Effector memory CD4-positive, alpha-beta T cell (primary cell): ENCODE data around the gene UBXN10.

Experiments used
- DNase-seq, 3 donors: peaks; one replicate each; pipeline ENCODE4 v3.0.0-alpha.2; 2020
- H3K27ac ChIP-seq: 2 replicates; pipeline ENCODE4 v1.7.0; 2013; ENCODE audit warnings: mild to moderate bottlenecking, low read length, moderate library complexity; ENCODE audit not compliant: insufficient read depth, poor library complexity, severe bottlenecking
- H3K27me3 ChIP-seq: replicated peaks from 2 replicates; pipeline ENCODE4 v1.7.0; 2013; ENCODE audit warnings: mild to moderate bottlenecking, low read length; ENCODE audit not compliant: insufficient read depth, control insufficient read depth, poor library complexity, severe bottlenecking
- H3K36me3 ChIP-seq: 2 replicates; pipeline ENCODE4 v1.7.0; 2013; ENCODE audit warnings: mild to moderate bottlenecking, low read length, moderate library complexity; ENCODE audit not compliant: control insufficient read depth, insufficient read depth
- H3K4me1 ChIP-seq: 2 replicates; pipeline ENCODE4 v1.7.0; 2013; ENCODE audit warnings: low read length, mild to moderate bottlenecking; ENCODE audit not compliant: control insufficient read depth, insufficient read depth, poor library complexity, severe bottlenecking
- H3K4me3 ChIP-seq: 2 replicates; pipeline ENCODE4 v1.7.0; 2013; ENCODE audit warnings: low read length, low read depth, mild to moderate bottlenecking; ENCODE audit not compliant: insufficient read depth, poor library complexity, severe bottlenecking
- H3K9me3 ChIP-seq: 2 replicates; pipeline ENCODE4 v1.7.0; 2013; ENCODE audit warnings: mild to moderate bottlenecking, low read length, moderate library complexity; ENCODE audit not compliant: control insufficient read depth

The UBXN10 gene

DNA sequence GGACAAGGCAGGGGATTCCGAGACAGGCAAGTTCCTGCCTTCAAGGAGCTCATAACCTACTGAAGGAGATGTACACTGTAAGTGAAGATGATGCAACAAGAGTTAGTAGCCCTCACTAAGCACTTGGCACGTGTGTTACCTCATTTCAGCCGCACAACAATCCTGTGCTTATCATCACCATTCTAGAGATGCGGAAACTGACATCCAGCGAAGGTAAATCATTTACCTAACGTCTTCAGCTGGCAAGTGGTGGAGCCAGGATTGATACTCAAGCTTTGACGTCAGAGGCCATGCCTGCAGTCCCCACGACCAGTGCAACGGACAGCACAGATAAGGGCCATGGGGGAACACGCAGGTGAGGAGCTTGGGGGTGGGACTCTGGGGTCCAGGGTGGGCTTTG is 2.9 kb upstream of the UBXN10 start:
- Histone ChIP-seq H3K27ac (no peak overlapping the region), H3K36me3 (no peaks in the 10 kb centered on the region), H3K4me3 (no peak overlapping the region), H3K4me1 (peaks cover 29% of the 10 kb centered on the region), H3K27me3 (no peaks in the 10 kb centered on the region), H3K9me3 (no peaks in the 10 kb centered on the region)
- DNase-seq: no peak

DNA sequence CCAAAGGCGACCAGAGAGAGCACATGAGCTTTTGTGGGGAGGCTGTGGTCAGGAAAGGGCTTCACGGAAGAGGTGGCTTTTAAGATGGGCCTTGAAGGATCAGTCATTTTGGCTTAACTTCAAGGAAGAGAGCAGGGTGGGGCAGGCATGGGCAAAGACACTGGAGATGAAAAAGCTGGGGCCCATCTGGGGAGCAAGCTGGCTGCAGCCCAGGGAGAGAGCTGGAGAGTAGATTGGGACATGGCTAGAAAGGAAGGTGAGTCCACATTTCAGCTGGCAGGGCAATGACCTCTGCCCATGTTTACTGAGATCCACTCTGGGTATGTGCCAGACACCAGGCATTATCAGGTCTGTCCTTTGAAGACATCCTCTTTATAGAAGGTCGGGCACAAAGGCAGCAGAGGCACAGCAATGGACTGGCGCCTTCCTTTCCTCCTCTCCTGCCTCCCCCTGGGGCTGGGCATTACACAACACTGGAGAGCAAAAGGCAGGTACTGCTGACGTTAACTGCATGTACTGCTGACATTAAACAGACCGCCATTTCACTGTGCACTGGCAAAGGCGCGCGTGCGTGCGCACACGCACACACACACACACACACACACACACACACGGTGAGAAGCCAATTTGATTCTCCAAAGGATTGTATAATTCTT is 2.2 kb upstream of the UBXN10 start:
- DNase-seq: no peak
- Histone ChIP-seq H3K36me3 (no peaks in the 10 kb centered on the region), H3K4me3 (no peak overlapping the region), H3K27me3 (no peaks in the 10 kb centered on the region), H3K9me3 (no peaks in the 10 kb centered on the region), H3K27ac (no peak overlapping the region), H3K4me1 (peaks cover 29% of the 10 kb centered on the region)

- Histone ChIP-seq H3K27me3 (no peaks in the 10 kb centered on the region), H3K27ac (no peak overlapping the region), H3K36me3 (no peaks in the 10 kb centered on the region), H3K4me3 (no peak overlapping the region), H3K4me1 (peaks cover 29% of the 10 kb centered on the region), H3K9me3 (no peaks in the 10 kb centered on the region)
- DNase-seq: no peak
These were observed 1.4 kb upstream of the UBXN10 start for GRCh38 chr1:20184481-20184900.

DNA sequence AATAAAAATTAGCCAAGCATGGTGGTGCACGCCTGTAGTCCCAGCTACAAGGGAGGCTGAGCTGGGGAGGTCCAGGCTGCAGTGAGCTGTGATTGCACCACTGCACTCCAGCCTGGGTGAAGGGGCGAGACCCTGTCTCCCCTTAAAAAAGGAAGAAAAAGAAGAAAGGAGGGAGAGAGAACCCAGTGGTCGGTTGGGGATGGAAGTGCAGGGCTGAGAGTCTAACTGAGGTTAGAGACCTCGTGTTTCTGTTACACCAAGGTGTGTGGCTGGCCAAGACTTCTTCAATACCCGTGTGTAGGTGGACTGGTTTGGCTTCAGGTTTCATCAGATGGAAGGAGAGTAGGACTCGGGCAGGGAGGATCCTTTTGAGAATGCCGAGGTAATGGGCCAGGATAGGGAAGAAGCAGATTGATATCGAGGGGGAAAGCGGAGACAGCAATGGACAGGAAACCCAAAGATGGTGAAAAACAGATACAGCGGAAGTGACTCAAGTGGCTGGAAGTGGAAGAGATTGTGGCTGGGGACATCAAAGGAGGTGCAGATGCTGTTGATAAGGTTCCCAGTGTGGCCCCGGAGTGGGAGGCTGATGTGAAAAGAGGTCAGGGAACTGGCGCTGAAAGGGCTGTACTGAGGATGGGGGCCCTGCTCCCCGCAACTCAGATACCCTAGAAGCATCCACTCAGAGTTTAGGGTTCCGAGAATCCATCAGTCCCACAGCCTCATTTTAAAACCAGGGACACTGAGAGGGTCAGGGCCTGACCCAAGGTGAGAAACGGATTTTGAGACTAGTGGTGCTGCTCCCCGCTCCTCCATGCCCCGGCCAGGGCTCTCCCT is 681 bp upstream of the UBXN10 start:
- no peaks in the 10 kb centered on the region for H3K27me3 ChIP-seq
- H3K4me3 ChIP-seq: peak overlapping the region; percentile 66
- no peaks in the 10 kb centered on the region for H3K9me3 ChIP-seq
- no peaks in the 10 kb centered on the region for H3K36me3 ChIP-seq
- H3K27ac ChIP-seq: peak overlapping the region; percentile 18
- peaks cover 29% of the 10 kb centered on the region for H3K4me1 ChIP-seq
- peak; percentile 42 to 54 (median 50) for DNase-seq

DNA sequence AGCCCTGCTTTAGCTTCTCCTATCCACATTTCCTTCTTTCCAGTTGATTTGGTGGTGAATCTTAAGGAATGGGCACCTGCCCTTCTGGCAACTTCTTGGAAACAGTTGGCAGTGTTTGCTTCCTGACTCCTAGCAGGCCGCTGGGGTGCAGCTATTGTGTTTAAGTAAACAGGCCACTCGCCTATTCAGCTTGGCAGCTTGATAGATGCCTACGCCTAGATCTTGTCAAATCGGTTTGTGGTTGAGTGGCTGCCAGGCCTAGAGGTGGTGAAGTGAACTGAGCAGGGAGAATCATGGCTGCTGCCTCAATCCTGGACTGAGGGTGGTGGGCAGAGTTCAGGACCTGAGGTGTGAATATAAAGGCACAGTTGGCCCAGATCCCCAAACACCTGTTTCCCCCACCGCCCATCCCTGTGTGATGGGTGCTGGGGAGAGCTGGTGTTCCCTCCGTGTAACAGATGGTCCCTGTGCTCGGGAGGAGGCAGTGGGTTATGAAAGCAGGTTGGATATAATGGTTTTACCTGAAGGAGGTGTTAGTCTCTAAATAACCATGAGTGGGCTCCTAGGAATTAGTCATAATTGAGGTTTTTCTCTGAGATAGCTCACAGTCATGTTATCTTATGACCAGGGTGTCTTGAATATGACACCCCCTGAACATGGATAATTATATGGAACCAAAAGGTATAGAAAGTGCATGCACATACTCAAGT is 1.4 kb downstream of the UBXN10 start:
- Histone ChIP-seq H3K9me3 (no peaks in the 10 kb centered on the region), H3K4me1 (peaks cover 29% of the 10 kb centered on the region), H3K4me3 (peak overlapping the region; percentile 16), H3K36me3 (no peaks in the 10 kb centered on the region), H3K27me3 (no peaks in the 10 kb centered on the region), H3K27ac (no peak overlapping the region)
- DNase-seq: peak in 1 of 3 donors; percentile 11

DNA sequence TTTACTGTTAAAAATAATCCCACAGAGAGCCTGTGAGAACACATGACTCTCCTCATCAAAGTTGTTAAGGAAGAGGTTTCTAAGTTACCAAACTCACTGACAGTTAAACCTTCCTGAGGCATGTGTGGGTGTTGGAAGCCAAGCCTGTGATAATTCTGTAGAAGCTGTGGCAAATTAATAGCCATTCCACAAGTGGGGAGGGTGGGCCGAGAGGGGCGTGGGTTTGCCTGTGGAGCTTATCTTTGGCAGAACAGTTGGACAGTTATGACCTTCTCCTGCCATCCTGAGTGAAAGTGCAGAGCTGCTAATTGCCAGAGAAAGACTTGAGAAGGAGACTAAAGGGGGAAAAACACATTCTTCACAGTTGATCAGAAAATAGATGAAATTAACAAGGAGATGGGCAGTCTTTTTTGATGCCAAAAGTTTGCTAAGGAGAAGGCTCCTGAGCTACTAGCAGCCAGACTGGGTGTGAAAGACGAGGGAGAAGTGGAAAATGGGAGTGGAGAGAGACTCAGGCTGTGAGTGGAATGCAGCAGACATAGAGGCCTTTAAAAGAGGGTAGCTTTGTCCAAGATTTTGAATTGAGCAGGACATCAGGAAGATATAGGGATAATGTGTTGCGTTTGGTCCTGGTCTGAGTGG is 2.0 kb downstream of the UBXN10 start:
- Histone ChIP-seq H3K27me3 (no peaks in the 10 kb centered on the region), H3K4me1 (peaks cover 29% of the 10 kb centered on the region), H3K27ac (no peak overlapping the region), H3K36me3 (no peaks in the 10 kb centered on the region), H3K9me3 (no peaks in the 10 kb centered on the region), H3K4me3 (no peak overlapping the region)
- DNase-seq: no peak

GRCh38 chr1:20188455-20188817 is 2.5 kb downstream of the UBXN10 start:
- Histone ChIP-seq H3K36me3 (no peaks in the 10 kb centered on the region), H3K27me3 (no peaks in the 10 kb centered on the region), H3K4me1 (peaks cover 29% of the 10 kb centered on the region), H3K27ac (no peak overlapping the region), H3K9me3 (no peaks in the 10 kb centered on the region), H3K4me3 (no peak overlapping the region)
- no peak for DNase-seq

- no peak for DNase-seq
- no peaks in the 10 kb centered on the region for H3K9me3 ChIP-seq
- peaks cover 28% of the 10 kb centered on the region for H3K4me1 ChIP-seq
- H3K4me3 ChIP-seq: no peak overlapping the region
- H3K36me3 ChIP-seq: no peaks in the 10 kb centered on the region
- H3K27ac ChIP-seq: no peak overlapping the region
- no peaks in the 10 kb centered on the region for H3K27me3 ChIP-seq
These were observed 3.8 kb downstream of the UBXN10 start for GRCh38 chr1:20189664-20190063.

DNA sequence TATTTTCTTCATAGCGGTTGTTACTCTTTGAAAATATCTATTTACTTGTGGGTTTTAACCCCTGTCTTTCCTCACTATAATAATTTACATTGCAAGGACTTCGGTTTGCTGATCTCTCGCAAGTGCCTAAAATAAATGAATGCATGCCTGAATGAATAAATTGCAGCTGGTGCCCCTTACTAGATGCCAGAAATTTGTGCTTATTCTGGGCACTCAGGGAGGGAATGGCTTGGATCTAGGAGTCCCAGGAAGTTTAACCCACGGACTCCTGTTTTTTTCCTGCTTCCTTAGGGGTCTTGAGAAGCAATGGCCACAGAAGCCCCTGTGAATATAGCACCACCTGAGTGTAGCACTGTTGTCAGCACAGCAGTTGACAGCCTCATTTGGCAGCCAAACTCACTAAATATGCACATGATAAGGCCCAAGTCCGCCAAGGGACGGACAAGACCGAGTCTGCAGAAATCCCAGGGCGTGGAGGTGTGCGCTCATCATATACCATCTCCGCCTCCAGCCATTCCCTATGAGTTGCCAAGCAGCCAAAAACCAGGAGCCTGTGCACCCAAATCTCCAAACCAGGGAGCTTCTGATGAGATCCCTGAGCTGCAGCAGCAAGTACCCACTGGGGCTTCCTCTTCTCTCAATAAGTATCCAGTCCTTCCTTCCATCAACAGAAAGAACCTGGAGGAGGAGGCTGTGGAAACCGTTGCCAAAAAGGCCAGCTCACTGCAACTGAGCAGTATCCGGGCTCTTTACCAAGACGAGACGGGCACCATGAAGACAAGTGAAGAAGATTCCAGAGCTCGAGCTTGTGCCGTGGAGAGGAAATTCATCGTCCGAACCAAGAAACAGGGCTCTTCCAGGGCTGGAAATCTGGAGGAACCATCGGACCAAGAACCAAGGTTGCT is 4.6 kb downstream of the UBXN10 start:
- no peaks in the 10 kb centered on the region for H3K9me3 ChIP-seq
- no peak overlapping the region for H3K27ac ChIP-seq
- H3K4me1 ChIP-seq: peaks cover 20% of the 10 kb centered on the region
- no peaks in the 10 kb centered on the region for H3K27me3 ChIP-seq
- no peaks in the 10 kb centered on the region for H3K36me3 ChIP-seq
- H3K4me3 ChIP-seq: no peak overlapping the region
- DNase-seq: no peak
